Peyer's patch (tissue), 4 donors: ENCODE measurements around the gene RAB3B.

Experiments used
- POLR2A ChIP-seq, 2 donors: fragments of 450-650 bp; IDR thresholded peaks; one replicate each; pipeline ENCODE4 v1.5.1; 2017; ENCODE audit warnings: antibody characterized with exemption in 2 of 2, mild to moderate bottlenecking in 2 of 2, moderate library complexity in 2 of 2
- TF ChIP-seq, protein P1 (sequence below), 6 experiments: fragments of 450-650 bp in 4 of 6; fragments of 200-600 bp in 2 of 6; sonication (generic) in 1 of 6; IDR thresholded peaks; one replicate each; pipeline ENCODE4 v1.5.1; 2017 to 2019; ENCODE audit warnings: antibody characterized with exemption in 6 of 6, mild to moderate bottlenecking in 3 of 6, moderate library complexity in 1 of 6

- TF ChIP-seq, protein P1, sequence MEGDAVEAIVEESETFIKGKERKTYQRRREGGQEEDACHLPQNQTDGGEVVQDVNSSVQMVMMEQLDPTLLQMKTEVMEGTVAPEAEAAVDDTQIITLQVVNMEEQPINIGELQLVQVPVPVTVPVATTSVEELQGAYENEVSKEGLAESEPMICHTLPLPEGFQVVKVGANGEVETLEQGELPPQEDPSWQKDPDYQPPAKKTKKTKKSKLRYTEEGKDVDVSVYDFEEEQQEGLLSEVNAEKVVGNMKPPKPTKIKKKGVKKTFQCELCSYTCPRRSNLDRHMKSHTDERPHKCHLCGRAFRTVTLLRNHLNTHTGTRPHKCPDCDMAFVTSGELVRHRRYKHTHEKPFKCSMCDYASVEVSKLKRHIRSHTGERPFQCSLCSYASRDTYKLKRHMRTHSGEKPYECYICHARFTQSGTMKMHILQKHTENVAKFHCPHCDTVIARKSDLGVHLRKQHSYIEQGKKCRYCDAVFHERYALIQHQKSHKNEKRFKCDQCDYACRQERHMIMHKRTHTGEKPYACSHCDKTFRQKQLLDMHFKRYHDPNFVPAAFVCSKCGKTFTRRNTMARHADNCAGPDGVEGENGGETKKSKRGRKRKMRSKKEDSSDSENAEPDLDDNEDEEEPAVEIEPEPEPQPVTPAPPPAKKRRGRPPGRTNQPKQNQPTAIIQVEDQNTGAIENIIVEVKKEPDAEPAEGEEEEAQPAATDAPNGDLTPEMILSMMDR (IDR thresholded peaks at IDR 0.05) = no peak
- no peak for TF ChIP-seq POLR2A (IDR thresholded peaks at IDR 0.05)
Measured at GRCh38 chr1:51976846-51977602, 13.5 kb downstream of the RAB3B start.
